C4-2B (cell line): ENCODE data around the gene ARHGEF5.

Experiments
- ZFX ChIP-seq: fragments of 450-650 bp; IDR thresholded peaks from 2 replicates; pipeline ENCODE4 v1.6.1; 2017
- TF ChIP-seq, protein P1 (sequence below): fragments of 450-650 bp; conservative IDR thresholded peaks from 2 replicates; pipeline ENCODE4 v1.5.1; 2017; ENCODE audit warnings: mild to moderate bottlenecking

DNA sequence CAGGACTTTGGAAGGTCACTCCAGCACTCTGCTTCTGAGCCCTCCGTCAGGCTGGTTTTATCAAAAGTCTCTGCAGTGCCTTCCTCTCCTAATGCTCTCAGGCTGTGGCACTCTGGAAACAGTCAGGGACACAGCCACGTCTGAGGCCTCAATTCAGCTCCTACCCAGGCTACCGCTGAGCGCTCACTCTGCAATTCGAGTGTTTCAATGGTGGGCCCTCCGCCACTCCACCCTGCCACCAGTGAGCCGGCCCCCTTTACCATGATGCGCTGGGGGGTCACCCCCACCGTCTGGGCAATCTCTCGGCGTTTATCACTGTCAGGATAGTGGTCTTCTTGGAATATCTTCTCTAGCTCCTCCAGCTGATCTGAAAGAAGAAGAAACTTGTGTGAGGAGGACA is 44.7 kb downstream of the ARHGEF5 start:
- TF ChIP-seq, protein P1, sequence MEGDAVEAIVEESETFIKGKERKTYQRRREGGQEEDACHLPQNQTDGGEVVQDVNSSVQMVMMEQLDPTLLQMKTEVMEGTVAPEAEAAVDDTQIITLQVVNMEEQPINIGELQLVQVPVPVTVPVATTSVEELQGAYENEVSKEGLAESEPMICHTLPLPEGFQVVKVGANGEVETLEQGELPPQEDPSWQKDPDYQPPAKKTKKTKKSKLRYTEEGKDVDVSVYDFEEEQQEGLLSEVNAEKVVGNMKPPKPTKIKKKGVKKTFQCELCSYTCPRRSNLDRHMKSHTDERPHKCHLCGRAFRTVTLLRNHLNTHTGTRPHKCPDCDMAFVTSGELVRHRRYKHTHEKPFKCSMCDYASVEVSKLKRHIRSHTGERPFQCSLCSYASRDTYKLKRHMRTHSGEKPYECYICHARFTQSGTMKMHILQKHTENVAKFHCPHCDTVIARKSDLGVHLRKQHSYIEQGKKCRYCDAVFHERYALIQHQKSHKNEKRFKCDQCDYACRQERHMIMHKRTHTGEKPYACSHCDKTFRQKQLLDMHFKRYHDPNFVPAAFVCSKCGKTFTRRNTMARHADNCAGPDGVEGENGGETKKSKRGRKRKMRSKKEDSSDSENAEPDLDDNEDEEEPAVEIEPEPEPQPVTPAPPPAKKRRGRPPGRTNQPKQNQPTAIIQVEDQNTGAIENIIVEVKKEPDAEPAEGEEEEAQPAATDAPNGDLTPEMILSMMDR, result no peak
- no peak for TF ChIP-seq ZFX
